ENCODE data around the gene SHC4.

Gene SHC4

DNA sequence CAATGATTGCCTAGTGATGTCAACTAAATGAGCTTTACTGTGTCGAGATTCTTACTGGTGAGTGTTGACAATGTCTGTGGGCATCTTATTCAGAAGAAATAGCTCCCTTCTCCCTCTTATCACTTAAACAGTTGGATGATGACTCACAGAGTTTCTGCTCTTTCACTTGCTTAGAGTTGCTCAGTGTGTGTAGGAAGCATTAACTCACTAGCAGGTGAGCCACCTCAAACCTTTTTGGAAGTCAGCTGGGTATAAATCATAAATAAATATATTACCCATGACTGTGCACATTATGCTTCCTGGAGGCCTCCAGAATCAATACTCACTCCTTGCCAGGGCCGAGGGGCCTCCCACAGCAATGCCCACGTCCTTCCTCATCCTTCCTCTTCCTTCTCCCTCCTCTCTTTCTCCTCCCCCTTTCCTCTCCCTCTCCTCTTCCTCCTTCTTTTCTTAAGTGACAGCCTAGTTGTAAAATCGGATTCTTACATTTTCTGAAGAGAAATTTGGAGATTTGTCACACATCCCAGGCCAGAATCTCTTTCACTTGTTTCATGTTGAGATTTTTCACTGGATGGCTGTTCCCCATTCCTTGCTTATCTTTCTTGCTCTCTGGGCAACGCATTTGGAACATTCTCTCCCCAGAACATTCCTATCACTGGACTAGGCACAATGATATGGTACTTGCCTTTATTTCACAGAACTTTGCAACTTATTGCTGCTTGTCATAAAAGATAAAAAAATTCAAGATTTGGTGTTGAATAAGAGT, 17.5 kb downstream of the SHC4 start:
- Mint-ChIP-seq H3K36me3 (no peaks in the 10 kb centered on the region), H3K27ac (no peak overlapping the region), H3K4me3 (no peak overlapping the region), H3K9me3 (peaks cover 4% of the 10 kb centered on the region), H3K4me1 (peaks cover 38% of the 10 kb centered on the region)
- DNase-seq (ENCODE audit: low spot score in 2 of 2) (no peak), ATAC-seq (peak; percentile 96)

DNA sequence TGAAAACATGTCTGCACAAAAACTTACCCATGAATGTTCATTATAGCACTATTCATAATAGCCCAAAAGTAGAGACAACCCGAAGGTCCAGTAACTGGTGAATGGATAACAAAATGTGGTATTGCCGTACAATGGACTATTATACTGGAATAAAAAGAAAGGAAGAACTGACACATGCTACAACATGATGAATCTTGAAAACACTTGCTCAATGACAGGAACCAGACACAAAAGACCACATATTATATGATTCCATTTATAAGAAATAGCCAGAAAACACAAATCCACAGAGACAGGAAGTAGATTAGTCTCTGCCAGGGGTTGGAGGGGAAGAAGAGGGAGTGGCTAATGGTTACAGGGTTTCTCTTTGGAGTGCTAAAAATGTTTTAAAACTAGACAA, 18.3 kb downstream of the SHC4 start:
- ATAC-seq (no peak), DNase-seq (ENCODE audit: low spot score in 2 of 2) (no peak)
- peaks cover 46% of the 10 kb centered on the region for H3K4me1 Mint-ChIP-seq
- peak overlapping the region; percentile 57 for H3K27ac Mint-ChIP-seq
- H3K9me3 Mint-ChIP-seq: peaks cover 4% of the 10 kb centered on the region
- peaks cover 5% of the 10 kb centered on the region for H3K36me3 Mint-ChIP-seq
- H3K4me3 Mint-ChIP-seq: no peak overlapping the region

DNA sequence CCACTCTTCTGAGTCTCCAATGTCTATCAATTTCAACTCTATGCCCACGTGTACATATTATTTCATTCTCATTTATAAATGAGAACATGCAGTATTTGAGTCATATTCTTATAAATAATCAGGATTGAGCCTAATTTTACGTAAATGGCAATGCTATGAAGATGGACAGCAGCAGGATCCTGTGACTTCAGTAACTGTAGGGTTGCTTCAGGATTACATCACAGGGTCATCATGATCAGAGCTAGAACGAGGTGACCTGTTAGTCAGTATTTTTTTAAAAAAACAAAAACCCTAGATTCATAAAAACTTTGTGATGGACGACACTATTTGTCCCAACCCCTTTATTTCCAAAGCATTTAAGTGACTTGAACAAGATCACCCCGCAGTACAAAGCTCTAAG, 21.8 kb downstream of the SHC4 start:
- peak overlapping the region; percentile 60 for H3K4me3 Mint-ChIP-seq
- no peak overlapping the region for H3K27ac Mint-ChIP-seq
- DNase-seq (ENCODE audit: low spot score in 2 of 2): no peak
- no peak for ATAC-seq
- peaks cover 62% of the 10 kb centered on the region for H3K4me1 Mint-ChIP-seq
- peaks cover 4% of the 10 kb centered on the region for H3K9me3 Mint-ChIP-seq
- peaks cover 6% of the 10 kb centered on the region for H3K36me3 Mint-ChIP-seq

DNA sequence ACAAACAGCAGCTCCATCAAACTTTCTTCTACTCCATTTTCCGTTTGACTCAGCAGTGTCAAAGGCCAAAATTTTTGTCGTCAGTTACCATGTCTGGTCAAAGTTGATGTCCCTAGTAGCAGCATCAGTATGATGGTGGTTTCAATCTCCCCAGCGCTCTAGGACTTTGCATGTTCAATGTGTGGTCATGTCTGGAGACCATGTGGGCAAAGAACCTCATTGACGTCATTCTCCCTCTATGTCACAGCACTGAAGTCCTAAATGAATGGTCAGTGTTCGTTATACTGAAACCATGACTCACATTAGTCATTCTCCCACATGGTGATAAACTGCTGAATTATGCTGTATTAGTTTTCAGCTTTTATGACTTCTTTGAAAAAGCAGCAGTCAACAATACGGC, 23.2 kb downstream of the SHC4 start:
- Mint-ChIP-seq H3K27ac (peak overlapping the region; percentile 91), H3K4me3 (peak overlapping the region; percentile 60), H3K9me3 (peaks cover 4% of the 10 kb centered on the region), H3K36me3 (peaks cover 6% of the 10 kb centered on the region), H3K4me1 (peaks cover 50% of the 10 kb centered on the region)
- ATAC-seq (peak; percentile 98), DNase-seq (ENCODE audit: low spot score in 2 of 2) (peak; percentile 35 to 82)

DNA sequence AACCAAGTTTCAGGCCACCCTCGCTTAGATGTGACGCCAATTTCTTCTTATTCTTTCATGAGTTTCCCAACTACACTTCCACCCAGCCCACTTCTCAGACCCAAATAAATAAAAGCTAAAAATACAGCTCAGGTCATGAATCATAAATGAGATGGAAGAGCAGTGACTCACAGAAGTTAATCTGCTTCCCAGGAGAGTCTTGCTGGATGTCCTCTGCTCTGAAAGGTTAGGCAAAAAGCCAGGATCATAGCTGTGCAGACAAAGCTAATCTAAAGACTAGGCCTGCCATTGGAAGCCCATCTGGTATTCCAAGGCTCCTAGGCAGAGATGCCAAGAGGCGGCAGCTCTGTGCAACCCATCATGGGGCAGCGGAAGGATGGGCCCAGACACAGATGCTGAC, 24.1 kb downstream of the SHC4 start:
- H3K36me3 Mint-ChIP-seq: peaks cover 6% of the 10 kb centered on the region
- peak overlapping the region; percentile 91 for H3K27ac Mint-ChIP-seq
- peaks cover 4% of the 10 kb centered on the region for H3K9me3 Mint-ChIP-seq

DNA sequence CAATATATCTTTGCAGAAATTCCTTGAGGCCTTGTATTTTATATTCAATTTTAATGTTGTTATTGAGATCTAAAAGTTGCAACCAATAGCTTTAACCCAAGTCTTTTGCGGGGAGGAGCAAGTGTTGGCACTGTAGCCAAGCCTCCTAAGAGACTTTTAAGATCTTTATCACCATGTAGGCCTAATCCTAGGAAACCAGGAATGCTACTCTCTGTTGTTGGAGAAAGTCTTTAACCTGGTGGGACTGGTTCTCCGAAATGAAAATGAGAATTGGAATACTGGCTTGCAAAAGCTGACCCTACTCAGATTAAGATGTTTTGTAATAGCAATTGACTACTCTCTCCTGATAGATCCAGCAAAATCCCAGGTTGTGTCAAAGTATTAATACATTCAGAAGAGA, 25.8 kb downstream of the SHC4 start:
- DNase-seq (ENCODE audit: low spot score in 2 of 2): no peak
- H3K9me3 Mint-ChIP-seq: no peaks in the 10 kb centered on the region
- no peak overlapping the region for H3K27ac Mint-ChIP-seq
- ATAC-seq: no peak
- peaks cover 36% of the 10 kb centered on the region for H3K4me1 Mint-ChIP-seq
- H3K36me3 Mint-ChIP-seq: peaks cover 6% of the 10 kb centered on the region
- no peak overlapping the region for H3K4me3 Mint-ChIP-seq

More for the DNA sequence above, 24.1 kb downstream of the SHC4 start:
- no peak for DNase-seq (ENCODE audit: low spot score in 2 of 2)
- ATAC-seq: no peak
- H3K4me3 Mint-ChIP-seq: no peak overlapping the region
- H3K4me1 Mint-ChIP-seq: peaks cover 46% of the 10 kb centered on the region

DNA sequence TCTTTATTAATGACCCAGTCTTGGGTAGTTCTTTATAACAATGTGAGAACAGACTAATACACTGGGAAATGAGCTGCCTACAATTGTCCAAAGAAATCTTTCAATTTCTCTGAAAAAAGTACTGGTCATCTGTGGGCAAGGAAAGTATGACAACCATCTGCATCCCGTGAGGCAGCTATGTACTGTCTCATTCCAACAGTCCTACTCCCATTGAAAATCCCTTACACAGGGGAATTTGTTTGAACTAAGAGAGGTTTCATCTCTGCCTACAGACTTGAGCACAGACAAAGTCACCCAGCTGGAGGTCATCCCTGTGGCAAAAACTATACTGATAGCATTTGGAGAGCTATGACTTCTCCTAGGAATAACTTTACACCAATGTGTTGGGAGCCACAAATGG, 27.1 kb downstream of the SHC4 start:
- ATAC-seq: no peak
- peaks cover 6% of the 10 kb centered on the region for H3K36me3 Mint-ChIP-seq
- no peak overlapping the region for H3K27ac Mint-ChIP-seq
- DNase-seq (ENCODE audit: low spot score in 2 of 2): no peak
- no peak overlapping the region for H3K4me3 Mint-ChIP-seq
- no peaks in the 10 kb centered on the region for H3K9me3 Mint-ChIP-seq
- H3K4me1 Mint-ChIP-seq: peaks cover 35% of the 10 kb centered on the region

DNA sequence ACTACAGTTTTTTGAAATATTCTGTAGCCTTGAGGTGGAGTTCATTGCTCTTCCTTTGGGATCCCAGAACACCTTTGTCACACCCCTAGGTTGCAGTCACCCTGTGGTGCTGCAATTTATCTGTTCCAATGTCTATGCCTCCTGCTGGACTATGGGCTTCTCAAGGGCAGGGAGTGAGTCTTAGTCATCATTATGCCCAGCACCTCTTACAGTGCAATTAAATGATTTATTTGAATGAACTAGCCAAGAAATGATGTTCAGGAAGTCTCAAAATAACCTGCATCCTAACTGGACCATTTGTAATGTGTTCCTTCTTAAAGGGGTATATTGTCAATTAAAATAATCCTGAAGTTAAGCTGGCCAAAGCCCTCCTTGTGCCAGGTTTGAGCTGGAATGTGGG, 28.5 kb downstream of the SHC4 start:
- Mint-ChIP-seq H3K4me1 (peaks cover 32% of the 10 kb centered on the region), H3K36me3 (no peaks in the 10 kb centered on the region), H3K4me3 (no peak overlapping the region), H3K27ac (no peak overlapping the region), H3K9me3 (no peaks in the 10 kb centered on the region)
- no peak for ATAC-seq
- DNase-seq (ENCODE audit: low spot score in 2 of 2): no peak

DNA sequence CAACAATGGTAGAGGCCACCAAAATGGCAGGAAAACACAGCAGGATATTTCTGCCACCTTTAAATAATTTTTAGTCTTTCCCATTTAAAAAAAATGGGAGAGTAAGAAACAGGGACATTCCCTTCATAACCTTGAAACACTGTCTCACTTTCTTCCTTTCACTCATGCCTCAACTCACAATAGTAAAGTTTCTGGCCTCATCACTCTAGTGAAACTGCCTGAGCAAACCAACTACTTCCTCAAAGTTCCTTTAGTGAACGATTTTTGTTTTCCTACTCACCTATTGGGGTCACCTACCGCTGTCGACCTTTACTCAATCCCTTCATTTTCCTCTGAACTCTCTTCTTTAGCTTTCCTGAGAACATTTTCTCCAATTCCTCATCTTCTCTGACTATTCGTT, 33.0 kb downstream of the SHC4 start:
- DNase-seq (ENCODE audit: low spot score in 2 of 2): no peak
- Mint-ChIP-seq H3K9me3 (peaks cover 2% of the 10 kb centered on the region), H3K4me3 (no peak overlapping the region), H3K27ac (no peak overlapping the region), H3K4me1 (peaks cover 54% of the 10 kb centered on the region), H3K36me3 (peaks cover 11% of the 10 kb centered on the region)
- no peak for ATAC-seq

DNA sequence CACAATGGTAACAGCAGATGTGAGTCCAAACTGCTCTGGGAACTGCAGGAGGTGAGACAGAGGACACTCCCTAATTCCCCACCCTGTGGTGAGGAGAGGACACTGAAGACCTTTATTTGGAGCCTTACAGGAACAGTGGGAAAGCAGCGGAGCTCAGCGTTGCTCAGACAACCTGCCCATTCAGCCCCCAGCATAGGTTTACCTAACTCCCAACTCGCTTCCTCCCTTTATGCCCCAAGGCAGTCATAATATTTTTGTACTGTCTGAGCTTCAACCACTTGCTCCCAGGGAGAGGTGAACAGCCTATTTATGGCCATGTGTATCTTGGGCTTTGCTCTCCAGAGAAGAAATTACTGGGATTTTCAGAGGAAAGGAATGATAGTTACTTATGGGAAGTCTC, 34.1 kb downstream of the SHC4 start:
- Mint-ChIP-seq H3K4me1 (peaks cover 65% of the 10 kb centered on the region), H3K9me3 (peaks cover 2% of the 10 kb centered on the region), H3K36me3 (peaks cover 15% of the 10 kb centered on the region), H3K27ac (peak overlapping the region; percentile 89), H3K4me3 (peak overlapping the region; percentile 36)
- DNase-seq (ENCODE audit: low spot score in 2 of 2) (no peak), ATAC-seq (no peak)

DNA sequence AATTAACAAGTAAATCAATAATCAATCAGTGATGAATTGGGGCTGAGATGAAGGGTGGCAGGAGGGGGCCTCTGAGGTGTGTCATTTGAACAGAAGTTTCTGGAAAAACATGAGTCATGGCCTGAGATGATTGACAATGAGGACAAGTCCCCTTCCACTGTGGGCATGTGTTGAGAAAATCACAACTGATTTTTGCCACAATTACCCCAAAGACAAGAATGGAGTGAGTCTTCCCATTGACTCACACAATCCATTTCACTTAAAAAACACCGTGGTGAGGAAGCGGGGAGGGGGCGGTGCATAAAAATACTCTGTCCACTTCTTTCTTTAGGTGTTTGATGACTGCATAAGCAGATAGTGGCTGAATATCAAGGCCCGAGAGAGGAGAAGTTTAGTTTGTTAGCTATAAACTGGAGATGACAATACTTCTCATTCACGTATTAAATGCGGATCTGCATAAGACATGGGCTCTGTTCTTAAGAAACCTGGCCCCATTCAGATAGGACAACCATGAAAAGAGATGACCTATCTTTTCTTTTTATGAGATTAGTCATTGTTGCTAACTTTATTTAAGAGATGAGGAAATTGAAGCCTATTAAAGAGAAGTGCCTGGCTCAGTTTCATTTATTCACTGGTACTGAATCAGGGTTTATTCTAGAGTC, 34.7 kb downstream of the SHC4 start:
- H3K4me3 Mint-ChIP-seq: peak overlapping the region; percentile 36
- DNase-seq (ENCODE audit: low spot score in 2 of 2): peak; percentile 15 to 71
- peaks cover 2% of the 10 kb centered on the region for H3K9me3 Mint-ChIP-seq
- peaks cover 71% of the 10 kb centered on the region for H3K4me1 Mint-ChIP-seq
- peak; percentile 89 for ATAC-seq
- H3K36me3 Mint-ChIP-seq: peaks cover 15% of the 10 kb centered on the region
- H3K27ac Mint-ChIP-seq: peak overlapping the region; percentile 89

DNA sequence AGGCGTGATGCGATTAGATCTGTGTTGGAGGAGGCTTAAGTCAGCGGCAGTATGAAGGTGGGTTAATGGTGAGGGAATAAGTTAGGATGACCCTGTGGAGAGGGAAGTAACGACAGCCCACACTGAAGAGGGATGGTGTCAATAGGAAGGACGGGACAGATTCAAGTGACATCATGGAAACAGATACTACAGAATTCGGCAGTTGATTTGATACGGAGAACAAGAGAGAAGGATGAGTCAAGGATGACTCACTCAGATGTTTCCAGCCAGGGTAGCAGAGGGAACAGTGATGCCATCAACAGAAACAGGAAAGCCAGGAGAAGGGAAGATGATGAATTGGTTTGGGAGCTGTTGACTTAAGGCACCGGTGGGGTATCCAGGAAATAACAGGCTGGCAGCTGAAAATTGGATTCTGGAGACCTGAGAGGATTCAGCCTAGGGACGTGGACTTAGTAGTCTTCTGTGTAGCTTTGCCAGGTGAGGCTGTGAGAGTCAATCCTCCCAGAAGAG, 38.0 kb downstream of the SHC4 start:
- DNase-seq (ENCODE audit: low spot score in 2 of 2): peak in 1 of 2 donors; percentile 60

DNA sequence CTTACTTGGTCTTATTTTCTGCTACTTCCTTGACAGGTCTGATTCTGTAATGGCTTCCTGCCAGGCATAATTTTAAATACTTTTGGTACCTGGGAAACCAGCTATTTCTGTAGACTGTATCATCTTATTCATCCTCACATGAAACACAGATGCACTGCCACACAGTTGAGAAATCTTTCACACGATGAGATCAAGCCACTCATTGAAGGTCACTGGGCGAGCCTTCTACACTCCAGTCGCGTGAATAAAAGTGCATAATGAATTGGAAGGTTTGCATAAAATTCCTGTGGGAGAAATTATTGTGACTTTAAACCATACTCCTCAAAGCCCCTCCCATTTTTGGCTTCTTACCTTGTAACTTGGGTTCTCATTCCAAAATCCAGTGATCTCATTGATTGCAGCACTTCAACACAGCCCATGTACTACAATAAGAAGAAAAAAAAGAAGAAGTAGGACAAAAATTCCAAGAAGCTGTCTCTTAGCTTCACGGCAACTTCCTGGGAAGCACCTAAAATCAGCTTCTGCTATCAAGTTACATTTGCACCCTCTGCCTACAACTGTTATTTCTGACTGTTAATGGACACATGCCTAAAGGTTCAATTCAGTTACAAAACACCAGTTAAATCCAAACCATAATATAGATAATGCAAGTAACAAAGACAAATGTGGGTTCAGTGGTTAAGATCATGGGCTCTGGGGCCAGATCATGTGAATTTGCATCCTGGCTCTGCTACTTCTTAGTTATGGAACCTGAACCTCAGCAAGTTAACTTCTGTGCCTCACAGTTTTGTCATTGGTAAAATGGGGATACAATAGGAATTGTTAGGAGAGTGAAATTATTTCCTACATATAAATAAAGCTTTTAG, 39.0 kb downstream of the SHC4 start:
- DNase-seq (ENCODE audit: low spot score in 2 of 2) (no peak), ATAC-seq (no peak)
- H3K27ac Mint-ChIP-seq: peak overlapping the region; percentile 65
- H3K4me3 Mint-ChIP-seq: peak overlapping the region; percentile 2
- H3K36me3 Mint-ChIP-seq: peaks cover 15% of the 10 kb centered on the region
- H3K9me3 Mint-ChIP-seq: peaks cover 2% of the 10 kb centered on the region
- peaks cover 55% of the 10 kb centered on the region for H3K4me1 Mint-ChIP-seq

More for the DNA sequence above, 38.0 kb downstream of the SHC4 start:
- Mint-ChIP-seq H3K36me3 (peaks cover 15% of the 10 kb centered on the region), H3K27ac (peak overlapping the region; percentile 65), H3K9me3 (peaks cover 2% of the 10 kb centered on the region), H3K4me1 (peaks cover 58% of the 10 kb centered on the region), H3K4me3 (peak overlapping the region; percentile 2)
- ATAC-seq: peak; percentile 63

DNA sequence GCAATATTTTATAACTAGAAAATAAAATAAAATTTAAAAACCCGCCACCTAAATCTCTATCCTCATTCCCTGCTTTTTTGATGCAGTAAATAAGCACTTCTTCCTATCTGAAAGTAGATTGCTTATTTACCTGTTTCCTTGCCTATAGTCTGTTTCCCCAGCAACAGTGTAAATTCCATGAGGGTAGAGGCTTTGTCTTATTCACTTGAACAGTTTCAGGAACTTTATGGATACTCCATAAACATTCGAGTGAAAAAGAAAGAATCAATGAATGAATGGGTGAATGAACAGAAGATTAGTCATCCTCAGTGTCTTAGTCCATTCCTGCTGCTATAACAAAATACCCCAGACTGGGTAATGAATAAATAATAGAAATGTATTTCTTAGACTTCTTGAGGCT, 41.7 kb downstream of the SHC4 start:
- peaks cover 7% of the 10 kb centered on the region for H3K36me3 Mint-ChIP-seq
- H3K4me3 Mint-ChIP-seq: no peak overlapping the region
- peaks cover 3% of the 10 kb centered on the region for H3K9me3 Mint-ChIP-seq
- ATAC-seq: no peak
- peaks cover 28% of the 10 kb centered on the region for H3K4me1 Mint-ChIP-seq
- no peak overlapping the region for H3K27ac Mint-ChIP-seq
- no peak for DNase-seq (ENCODE audit: low spot score in 2 of 2)

DNA sequence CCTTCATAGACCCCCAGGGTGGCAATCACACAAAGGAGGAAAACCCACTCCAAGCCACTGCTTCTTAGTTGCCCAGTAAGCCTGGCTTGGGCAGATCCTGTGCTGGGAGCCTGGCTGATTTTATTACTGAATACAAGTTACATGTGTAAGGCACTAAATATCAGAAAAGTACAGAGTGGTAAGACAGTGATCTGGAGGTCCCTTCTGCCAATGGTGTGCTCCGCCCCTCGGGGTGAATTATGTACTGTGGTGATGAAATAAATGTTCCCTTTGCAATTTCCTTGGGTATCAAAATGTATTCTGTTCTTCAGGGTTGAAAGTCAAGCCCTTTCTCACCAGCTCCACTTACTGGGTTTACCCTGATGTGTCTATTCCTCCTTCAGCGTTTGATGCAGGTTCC, 47.0 kb downstream of the SHC4 start:
- Mint-ChIP-seq H3K4me3 (no peak overlapping the region), H3K27ac (peak overlapping the region; percentile 46), H3K9me3 (peaks cover 3% of the 10 kb centered on the region), H3K36me3 (no peaks in the 10 kb centered on the region), H3K4me1 (no peaks in the 10 kb centered on the region)
- no peak for DNase-seq (ENCODE audit: low spot score in 2 of 2)
- ATAC-seq: no peak

Data from stimulated activated effector memory CD8-positive, alpha-beta T cell treated with anti-CD3 and anti-CD28 coated beads, Interleukin-12 subunit alpha, Interleukin-12 subunit beta, amount 100 ng/mL, for 72 hours (primary cell).